K562 treated with DMSO at 1 percent for 12 hours (cell line): ENCODE data around the gene KIF4A. TPM values are rescaled to one million over a fixed set of nuclear protein-coding genes. Genes with fewer than 3 reads are reported as not detected.

Source experiments
- total RNA-seq: library from RNA; unstranded; fragments of 300-600 nt; gene quantifications from 2 replicates; pipeline ENCODE4 v1.2.3, GENCODE V29; 2022; ENCODE audit not compliant: insufficient read depth

Gene KIF4A
- total RNA-seq: 23.8 and 51.8 TPM in 2 replicates

GRCh38 chrX:70289793-70290770, at the start of gene KIF4A, which contains the start of gene PDZD11:
Gene KIF4A (plus strand): TSS chrX:70290104. CDS start chrX:70290459, 355 bp downstream.
Gene PDZD11 (minus strand): TSS chrX:70289927. CDS start chrX:70289341, 586 bp downstream.

GRCh38 chrX:70260104-70260503, 29.8 kb upstream of the KIF4A start, which contains the start of gene P2RY4:
Gene P2RY4 (minus strand): TSS chrX:70260204. CDS start chrX:70259624, 580 bp downstream.

GRCh38 chrX:70268034-70268433, 21.9 kb upstream of the KIF4A start, which contains the start of gene ARR3:
Gene ARR3 (plus strand): TSS chrX:70268334. CDS start chrX:70269386, 1,052 bp downstream.

GRCh38 chrX:70281951-70282350, 8.0 kb upstream of the KIF4A start, which contains the start of gene RAB41:
Gene RAB41 (plus strand): TSS chrX:70282172. CDS start chrX:70282218, 46 bp downstream.

GRCh38 chrX:70422851-70423341, 133.0 kb downstream of the KIF4A start, which contains the start of gene GDPD2:
Gene GDPD2 (plus strand): TSS chrX:70423314. CDS start chrX:70424985, 1,671 bp downstream.

GRCh38 chrX:70444326-70444945, 154.5 kb downstream of the KIF4A start, which contains the start of gene DLG3:
Gene DLG3 (plus strand): TSS chrX:70444835. CDS start chrX:70445202, 367 bp downstream.

Other genes with a start within 250 kb of the KIF4A start
- gene AWAT2, start 240.2 kb upstream of the KIF4A start, total RNA-seq: not detected in 2 replicates
- gene OTUD6A, start 227.6 kb upstream of the KIF4A start, total RNA-seq: 0.52 and 1.2 TPM in 2 replicates
- gene IGBP1, start 156.7 kb upstream of the KIF4A start, total RNA-seq: 82.0 and 96.0 TPM in 2 replicates
- not detected in 2 replicates for gene DGAT2L6, start 112.6 kb upstream of the KIF4A start, total RNA-seq
- gene AWAT1, start 55.4 kb upstream of the KIF4A start, total RNA-seq: not detected in 2 replicates
- gene P2RY4, start 29.9 kb upstream of the KIF4A start, total RNA-seq: not detected in 2 replicates
- gene ARR3, start 21.8 kb upstream of the KIF4A start, total RNA-seq: not detected in 2 replicates
- gene RAB41, start 7.9 kb upstream of the KIF4A start, total RNA-seq: not detected in 2 replicates
- 32.0 and 44.6 TPM in 2 replicates for gene PDZD11, start 177 bp upstream of the KIF4A start, total RNA-seq
- not detected in 2 replicates for gene GDPD2, start 133.2 kb downstream of the KIF4A start, total RNA-seq
- gene DLG3, start 154.7 kb downstream of the KIF4A start, total RNA-seq: 2.4 and 4.7 TPM in 2 replicates